HepG2 (cell line): ENCODE results near the gene SH2D2A. TPM values are rescaled to one million over a fixed set of nuclear protein-coding genes. Genes with fewer than 3 reads are reported as not detected.

Experiments used
- ATAC-seq: fragments of 200-7000 bp; cut with Tn5 transposase; 3 replicates; pipeline ENCODE4 v1.9.1; 2020; ENCODE audit warnings: mild to moderate bottlenecking, moderate library complexity
- BruUV-seq: library from RNA; stranded (reverse); fragments of 400-500 nt; replicated peaks from 2 replicates; lab custom pipeline; 2021; lab: Mats Ljungman, UMichigan
- CTCF ChIA-PET: fragments of 300-600 bp; formaldehyde crosslinking; extraction: SDS; loops from one replicate; lab custom pipeline; 2021; ENCODE audit warnings: low total read pairs, inconsistent platforms, low intra/inter-chr PET ratio; lab: Yijun Ruan, JAX
- POLR2A ChIA-PET: fragments of 350-600 bp; sonication (Branson Sonifier 250); formaldehyde crosslinking; loops from one replicate; lab custom pipeline; 2020; ENCODE audit warnings: antibody characterized with exemption, inconsistent platforms; lab: Yijun Ruan, JAX
- DNase-seq: peaks from one replicate; pipeline ENCODE4 v3.0.0-alpha.2; 2015; ENCODE audit warnings: low spot score
- FAIRE-seq: peaks from 3 replicates; lab custom pipeline; 2011; peaks lifted over from hg19 to GRCh38; lab: Jason Lieb, UNC
- H2AFZ ChIP-seq: one replicate; pipeline ENCODE4 v1.6.1; 2011; ENCODE audit warnings: low read length, inconsistent platforms
- H3K27ac ChIP-seq: fragments of 300-600 bp; 3 replicates; pipeline ENCODE4 v1.8.0; 2011; ENCODE audit warnings: mixed run types, mild to moderate bottlenecking, mixed read lengths, low read length, inconsistent platforms; ENCODE audit not compliant: insufficient read depth; ENCODE audit errors: extremely low read length
- H3K27me3 ChIP-seq, 2 experiments: fragments of 200-600 bp in 1 of 2; 2 replicates in 1 of 2; 3 replicates in 1 of 2; pipeline versions ENCODE4 v1.6.0 to v1.8.0; 2011; ENCODE audit warnings: low read length in 2 of 2, mild to moderate bottlenecking in 2 of 2, moderate library complexity in 2 of 2, inconsistent platforms in 1 of 2; ENCODE audit not compliant: insufficient read depth in 2 of 2, control insufficient read depth in 1 of 2
- H3K36me3 ChIP-seq, 2 experiments: fragments of 200-600 bp in 1 of 2; replicated peaks in 1 of 2; 2 replicates in 1 of 2; 3 replicates in 1 of 2; pipeline versions ENCODE4 v1.5.1 to v1.8.0; 2011; ENCODE audit warnings: low read length in 2 of 2, inconsistent platforms in 1 of 2; ENCODE audit not compliant: insufficient read depth in 2 of 2, control insufficient read depth in 1 of 2
- H3K4me1 ChIP-seq: 2 replicates; pipeline ENCODE4 v1.5.1; 2012; ENCODE audit warnings: low read length, inconsistent platforms; ENCODE audit not compliant: insufficient read depth
- H3K4me2 ChIP-seq: 2 replicates; pipeline ENCODE4 v1.6.0; 2011; ENCODE audit warnings: low read depth, low read length, inconsistent platforms
- H3K4me3 ChIP-seq, 3 experiments: fragments of 200-600 bp in 1 of 3; sonication (generic), shearing (Covaris generic) in 1 of 3; replicated peaks in 1 of 3; 2 replicates each; pipeline ENCODE4 v1.5.1; 2011 to 2016; ENCODE audit warnings: low read length in 3 of 3, inconsistent platforms in 2 of 3, low read depth in 2 of 3, mild to moderate bottlenecking in 2 of 3, control low read depth in 1 of 3, mixed read lengths in 1 of 3; ENCODE audit not compliant: insufficient read depth in 1 of 3
- H3K79me2 ChIP-seq: one replicate; pipeline ENCODE4 v1.6.1; 2011; ENCODE audit warnings: low read length, inconsistent platforms; ENCODE audit not compliant: insufficient read depth
- H3K9ac ChIP-seq: 2 replicates; pipeline ENCODE4 v1.6.0; 2011; ENCODE audit warnings: mild to moderate bottlenecking, low read depth, low read length, inconsistent platforms; ENCODE audit not compliant: insufficient read depth
- H3K9me3 ChIP-seq: 2 replicates; pipeline ENCODE4 v1.5.1; 2012; ENCODE audit warnings: mild to moderate bottlenecking, low read length
- H4K20me1 ChIP-seq: 2 replicates; pipeline ENCODE4 v1.6.0; 2011; ENCODE audit warnings: inconsistent platforms, mild to moderate bottlenecking, low read length, moderate library complexity; ENCODE audit not compliant: insufficient read depth
- BRCA1 ChIP-seq: sonication (generic); formaldehyde crosslinking; IDR thresholded peaks from 2 replicates; pipeline ENCODE4 v1.4.0; 2020; ENCODE audit warnings: missing genetic modification reagents
- ERF ChIP-seq: IDR thresholded peaks from 2 replicates; pipeline ENCODE4 v1.6.1; 2018; ENCODE audit warnings: missing biosample characterization, missing genetic modification reagents
- FOSL1 ChIP-seq: sonication (generic); formaldehyde crosslinking; IDR thresholded peaks from 2 replicates; pipeline ENCODE4 v1.9.0; 2021; ENCODE audit warnings: missing genetic modification reagents, borderline replicate concordance
- HOXA3 ChIP-seq: sonication (generic); formaldehyde crosslinking; IDR thresholded peaks from 2 replicates; pipeline ENCODE4 v1.5.0; 2020; ENCODE audit warnings: missing genetic modification reagents
- JUNB ChIP-seq: sonication (generic); formaldehyde crosslinking; IDR thresholded peaks from 2 replicates; pipeline ENCODE4 v1.8.0; 2022; ENCODE audit warnings: missing genetic modification reagents, mild to moderate bottlenecking, borderline replicate concordance
- KLF12 ChIP-seq: sonication (generic); formaldehyde crosslinking; IDR thresholded peaks from 2 replicates; pipeline ENCODE4 v1.4.0; 2020; ENCODE audit warnings: missing genetic modification reagents, borderline replicate concordance
- MAX ChIP-seq: IDR thresholded peaks from 2 replicates; pipeline ENCODE4 v1.6.1; 2012; ENCODE audit warnings: inconsistent platforms
- SNAPC2 ChIP-seq: sonication (generic); formaldehyde crosslinking; IDR thresholded peaks from 2 replicates; pipeline ENCODE4 v1.8.1; 2022; ENCODE audit warnings: mild to moderate bottlenecking, missing genetic modification reagents
- ZNF234 ChIP-seq: sonication (generic); formaldehyde crosslinking; conservative IDR thresholded peaks from 2 replicates; pipeline ENCODE4 v1.5.1; 2020; ENCODE audit warnings: mild to moderate bottlenecking, missing genetic modification reagents
- ZNF264 ChIP-seq: sonication (generic); formaldehyde crosslinking; IDR thresholded peaks from 2 replicates; pipeline ENCODE4 v1.4.0; 2020; ENCODE audit warnings: missing genetic modification reagents
- ZNF383 ChIP-seq: sonication (generic); formaldehyde crosslinking; IDR thresholded peaks from 2 replicates; pipeline ENCODE4 v1.4.0; 2020; ENCODE audit warnings: missing genetic modification reagents, mild to moderate bottlenecking, borderline replicate concordance
- ZNF629 ChIP-seq: sonication (generic); formaldehyde crosslinking; conservative IDR thresholded peaks from 2 replicates; pipeline ENCODE4 v1.5.0; 2020; ENCODE audit warnings: missing genetic modification reagents
- WGBS: methylation state at CpG from one replicate; pipeline ENCODE4 v1.1.6; 2017; ENCODE audit warnings: low lambda C conversion rate; 5-methylcytosine and 5-hydroxymethylcytosine counted together
- in situ Hi-C: cut with HindIII; loops from 2 replicates; pipeline ENCODE4 v1.10.0; 2017; ENCODE audit warnings: low pct_unique_long_range_greater_than_20kb; ENCODE audit not compliant: extremely low pct_ligation_motif_present
- intact Hi-C: fragments of 100-400 bp; cut with micrococcal nuclease; formaldehyde crosslinking; loops from one replicate; pipeline ENCODE4 v1.10.0; 2022; ENCODE audit not compliant: unreplicated experiment
- polyA plus RNA-seq, 8 experiments: library from polyadenylated mRNA; depleted of rRNA in 3 of 8; stranded (reverse) in 7 of 8; unstranded in 1 of 8; fragments of >200 nt; fragmentation: Illumina TruSeq in 4 of 8; extraction: Trizol in 4 of 8; gene quantifications; 2 replicates each; pipeline versions ENCODE4 v1.2.1 to v1.2.3, GENCODE V29; 2011 to 2016; ENCODE audit warnings: low read depth in 4 of 8, missing spikeins in 1 of 8, mixed read lengths in 1 of 8; ENCODE audit not compliant: insufficient read depth in 1 of 8
- total RNA-seq, 5 experiments: library from RNA; depleted of rRNA; stranded (reverse); fragments of >200 nt; fragmentation: Illumina TruSeq; extraction: Trizol; gene quantifications; 2 replicates each; pipeline ENCODE4 v1.2.3, GENCODE V29; 2016; ENCODE audit warnings: low read depth in 1 of 5
- TF ChIP-seq, protein P1 (sequence below): sonication (generic); formaldehyde crosslinking; IDR thresholded peaks from 2 replicates; pipeline ENCODE4 v1.4.0; 2020; ENCODE audit warnings: missing genetic modification reagents; ENCODE audit errors: not compliant biosample characterization
- TF ChIP-seq, protein P2 (sequence below): sonication (generic); formaldehyde crosslinking; IDR thresholded peaks from 2 replicates; pipeline ENCODE4 v1.4.0; 2020; ENCODE audit warnings: mild to moderate bottlenecking, missing genetic modification reagents
- TF ChIP-seq, protein P3 (sequence below): sonication (generic); formaldehyde crosslinking; IDR thresholded peaks from 2 replicates; pipeline ENCODE4 v1.4.0; 2020; ENCODE audit warnings: missing genetic modification reagents

Gene SH2D2A
- total and polyA plus RNA-seq, 2 of the 13 experiments (the other 11 are each of a cell fraction or from before 2014, with no cell fraction given): 0.57 to 0.73 TPM

- TF ChIP-seq MAX (no peak), ERF (no peak), ZNF264 (CRISPR knock-in tag) (no peak), BRCA1 (CRISPR knock-in tag) (no peak), JUNB (CRISPR knock-in tag) (no peak)
- TF ChIP-seq, protein P1, sequence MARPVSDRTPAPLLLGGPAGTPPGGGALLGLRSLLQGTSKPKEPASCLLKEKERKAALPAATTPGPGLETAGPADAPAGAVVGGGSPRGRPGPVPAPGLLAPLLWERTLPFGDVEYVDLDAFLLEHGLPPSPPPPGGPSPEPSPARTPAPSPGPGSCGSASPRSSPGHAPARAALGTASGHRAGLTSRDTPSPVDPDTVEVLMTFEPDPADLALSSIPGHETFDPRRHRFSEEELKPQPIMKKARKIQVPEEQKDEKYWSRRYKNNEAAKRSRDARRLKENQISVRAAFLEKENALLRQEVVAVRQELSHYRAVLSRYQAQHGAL (CRISPR knock-in tag): no peak
- TF ChIP-seq, protein P2, sequence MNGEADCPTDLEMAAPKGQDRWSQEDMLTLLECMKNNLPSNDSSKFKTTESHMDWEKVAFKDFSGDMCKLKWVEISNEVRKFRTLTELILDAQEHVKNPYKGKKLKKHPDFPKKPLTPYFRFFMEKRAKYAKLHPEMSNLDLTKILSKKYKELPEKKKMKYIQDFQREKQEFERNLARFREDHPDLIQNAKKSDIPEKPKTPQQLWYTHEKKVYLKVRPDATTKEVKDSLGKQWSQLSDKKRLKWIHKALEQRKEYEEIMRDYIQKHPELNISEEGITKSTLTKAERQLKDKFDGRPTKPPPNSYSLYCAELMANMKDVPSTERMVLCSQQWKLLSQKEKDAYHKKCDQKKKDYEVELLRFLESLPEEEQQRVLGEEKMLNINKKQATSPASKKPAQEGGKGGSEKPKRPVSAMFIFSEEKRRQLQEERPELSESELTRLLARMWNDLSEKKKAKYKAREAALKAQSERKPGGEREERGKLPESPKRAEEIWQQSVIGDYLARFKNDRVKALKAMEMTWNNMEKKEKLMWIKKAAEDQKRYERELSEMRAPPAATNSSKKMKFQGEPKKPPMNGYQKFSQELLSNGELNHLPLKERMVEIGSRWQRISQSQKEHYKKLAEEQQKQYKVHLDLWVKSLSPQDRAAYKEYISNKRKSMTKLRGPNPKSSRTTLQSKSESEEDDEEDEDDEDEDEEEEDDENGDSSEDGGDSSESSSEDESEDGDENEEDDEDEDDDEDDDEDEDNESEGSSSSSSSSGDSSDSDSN (CRISPR knock-in tag): no peak
These were observed 30.0 kb upstream of the SH2D2A start (continued) for GRCh38 chr1:156846643-156847042.

GRCh38 chr1:156845953-156846545 lies 29.4 kb upstream of the SH2D2A start:
- in situ Hi-C loops: no loop called here
- Histone ChIP-seq H2AFZ (no peak overlapping the region), H3K4me1 (no peaks in the 10 kb centered on the region), H3K9me3 (no peaks in the 10 kb centered on the region), H4K20me1 (no peaks in the 10 kb centered on the region), H3K4me2 (no peak overlapping the region), H3K4me3 (no peak overlapping the region), H3K9ac (no peak overlapping the region), H3K27me3 (peaks cover 4 to 48% of the 10 kb centered on the region in 2 experiments; a peak in 2 of 5 replicates), H3K79me2 (no peaks in the 10 kb centered on the region), H3K27ac (no peak overlapping the region), H3K36me3 (no peaks in the 10 kb centered on the region)
- POLR2A ChIA-PET: no interaction called here
- DNase-seq (no peak), ATAC-seq (no peak), FAIRE-seq (no peak)
- 54% methylated on average over 18 of the region's 18 CpGs for WGBS
- BruUV-seq: no TSS peak
- intact Hi-C loops: no loop called here
- CTCF ChIA-PET: no interaction called here
- TF ChIP-seq ZNF234 (CRISPR knock-in tag): no peak
- no peak for TF ChIP-seq KLF12
- TF ChIP-seq ZNF383 (CRISPR knock-in tag): no peak
- TF ChIP-seq HOXA3: no peak
- no peak for TF ChIP-seq FOSL1
- no peak for TF ChIP-seq ZNF629 (CRISPR knock-in tag)
- TF ChIP-seq SNAPC2 (CRISPR knock-in tag): no peak
- TF ChIP-seq, protein P3, sequence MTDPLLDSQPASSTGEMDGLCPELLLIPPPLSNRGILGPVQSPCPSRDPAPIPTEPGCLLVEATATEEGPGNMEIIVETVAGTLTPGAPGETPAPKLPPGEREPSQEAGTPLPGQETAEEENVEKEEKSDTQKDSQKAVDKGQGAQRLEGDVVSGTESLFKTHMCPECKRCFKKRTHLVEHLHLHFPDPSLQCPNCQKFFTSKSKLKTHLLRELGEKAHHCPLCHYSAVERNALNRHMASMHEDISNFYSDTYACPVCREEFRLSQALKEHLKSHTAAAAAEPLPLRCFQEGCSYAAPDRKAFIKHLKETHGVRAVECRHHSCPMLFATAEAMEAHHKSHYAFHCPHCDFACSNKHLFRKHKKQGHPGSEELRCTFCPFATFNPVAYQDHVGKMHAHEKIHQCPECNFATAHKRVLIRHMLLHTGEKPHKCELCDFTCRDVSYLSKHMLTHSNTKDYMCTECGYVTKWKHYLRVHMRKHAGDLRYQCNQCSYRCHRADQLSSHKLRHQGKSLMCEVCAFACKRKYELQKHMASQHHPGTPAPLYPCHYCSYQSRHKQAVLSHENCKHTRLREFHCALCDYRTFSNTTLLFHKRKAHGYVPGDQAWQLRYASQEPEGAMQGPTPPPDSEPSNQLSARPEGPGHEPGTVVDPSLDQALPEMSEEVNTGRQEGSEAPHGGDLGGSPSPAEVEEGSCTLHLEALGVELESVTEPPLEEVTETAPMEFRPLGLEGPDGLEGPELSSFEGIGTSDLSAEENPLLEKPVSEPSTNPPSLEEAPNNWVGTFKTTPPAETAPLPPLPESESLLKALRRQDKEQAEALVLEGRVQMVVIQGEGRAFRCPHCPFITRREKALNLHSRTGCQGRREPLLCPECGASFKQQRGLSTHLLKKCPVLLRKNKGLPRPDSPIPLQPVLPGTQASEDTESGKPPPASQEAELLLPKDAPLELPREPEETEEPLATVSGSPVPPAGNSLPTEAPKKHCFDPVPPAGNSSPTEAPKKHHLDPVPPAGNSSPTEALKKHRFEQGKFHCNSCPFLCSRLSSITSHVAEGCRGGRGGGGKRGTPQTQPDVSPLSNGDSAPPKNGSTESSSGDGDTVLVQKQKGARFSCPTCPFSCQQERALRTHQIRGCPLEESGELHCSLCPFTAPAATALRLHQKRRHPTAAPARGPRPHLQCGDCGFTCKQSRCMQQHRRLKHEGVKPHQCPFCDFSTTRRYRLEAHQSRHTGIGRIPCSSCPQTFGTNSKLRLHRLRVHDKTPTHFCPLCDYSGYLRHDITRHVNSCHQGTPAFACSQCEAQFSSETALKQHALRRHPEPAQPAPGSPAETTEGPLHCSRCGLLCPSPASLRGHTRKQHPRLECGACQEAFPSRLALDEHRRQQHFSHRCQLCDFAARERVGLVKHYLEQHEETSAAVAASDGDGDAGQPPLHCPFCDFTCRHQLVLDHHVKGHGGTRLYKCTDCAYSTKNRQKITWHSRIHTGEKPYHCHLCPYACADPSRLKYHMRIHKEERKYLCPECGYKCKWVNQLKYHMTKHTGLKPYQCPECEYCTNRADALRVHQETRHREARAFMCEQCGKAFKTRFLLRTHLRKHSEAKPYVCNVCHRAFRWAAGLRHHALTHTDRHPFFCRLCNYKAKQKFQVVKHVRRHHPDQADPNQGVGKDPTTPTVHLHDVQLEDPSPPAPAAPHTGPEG: no peak
